Measurements from ENCODE around the gene CSMD2. TPM values are rescaled to one million over a fixed set of nuclear protein-coding genes. Genes with fewer than 3 reads are reported as not detected.

The CSMD2 gene
- polyA plus RNA-seq, 2 donors: 0.02 to 0.08 TPM

DNA sequence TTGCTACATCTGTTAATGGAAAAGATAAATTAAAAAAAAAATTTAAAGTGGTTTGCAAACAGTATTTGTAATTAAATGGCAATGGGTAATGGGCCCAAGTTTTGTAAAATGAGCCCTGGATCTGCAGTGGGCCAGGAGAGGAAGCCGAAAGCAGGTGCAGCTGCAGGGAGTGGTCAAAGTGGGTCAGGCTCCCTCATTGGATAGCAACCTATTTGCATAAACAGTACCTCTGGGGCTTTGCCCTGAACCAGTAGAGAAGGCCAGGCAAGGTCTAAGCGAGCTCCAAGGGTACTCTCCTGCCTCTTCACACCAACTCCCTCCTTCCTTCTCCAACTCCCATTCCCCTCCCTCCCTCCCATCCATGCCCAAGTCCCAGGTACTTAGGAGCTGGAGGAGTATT lies 162.2 kb downstream of the CSMD2 start:
- Histone ChIP-seq H3K9me3 (ENCODE audit: control insufficient read depth in 2 of 2, insufficient read depth in 1 of 2, low read depth in 1 of 2, low read length in 1 of 2) (no peaks in the 10 kb centered on the region), H3K4me3 (ENCODE audit: low read depth in 1 of 2, low read length in 2 of 2) (no peak overlapping the region), H3K4me1 (ENCODE audit: control insufficient read depth in 2 of 2, insufficient read depth in 2 of 2, low read length in 1 of 2) (no peaks in the 10 kb centered on the region), H3K36me3 (ENCODE audit: control insufficient read depth in 2 of 2, insufficient read depth in 2 of 2, low read length in 1 of 2) (no peaks in the 10 kb centered on the region), H3K27me3 (ENCODE audit: control insufficient read depth in 1 of 2, insufficient read depth in 2 of 2, low read length in 2 of 2) (no peaks in the 10 kb centered on the region), H3K27ac (ENCODE audit: low read depth in 2 of 2, low read length in 1 of 2) (no peak overlapping the region)
- 73 to 85% methylated on average over 2 of the region's 2 CpGs for WGBS, 2 donors

DNA sequence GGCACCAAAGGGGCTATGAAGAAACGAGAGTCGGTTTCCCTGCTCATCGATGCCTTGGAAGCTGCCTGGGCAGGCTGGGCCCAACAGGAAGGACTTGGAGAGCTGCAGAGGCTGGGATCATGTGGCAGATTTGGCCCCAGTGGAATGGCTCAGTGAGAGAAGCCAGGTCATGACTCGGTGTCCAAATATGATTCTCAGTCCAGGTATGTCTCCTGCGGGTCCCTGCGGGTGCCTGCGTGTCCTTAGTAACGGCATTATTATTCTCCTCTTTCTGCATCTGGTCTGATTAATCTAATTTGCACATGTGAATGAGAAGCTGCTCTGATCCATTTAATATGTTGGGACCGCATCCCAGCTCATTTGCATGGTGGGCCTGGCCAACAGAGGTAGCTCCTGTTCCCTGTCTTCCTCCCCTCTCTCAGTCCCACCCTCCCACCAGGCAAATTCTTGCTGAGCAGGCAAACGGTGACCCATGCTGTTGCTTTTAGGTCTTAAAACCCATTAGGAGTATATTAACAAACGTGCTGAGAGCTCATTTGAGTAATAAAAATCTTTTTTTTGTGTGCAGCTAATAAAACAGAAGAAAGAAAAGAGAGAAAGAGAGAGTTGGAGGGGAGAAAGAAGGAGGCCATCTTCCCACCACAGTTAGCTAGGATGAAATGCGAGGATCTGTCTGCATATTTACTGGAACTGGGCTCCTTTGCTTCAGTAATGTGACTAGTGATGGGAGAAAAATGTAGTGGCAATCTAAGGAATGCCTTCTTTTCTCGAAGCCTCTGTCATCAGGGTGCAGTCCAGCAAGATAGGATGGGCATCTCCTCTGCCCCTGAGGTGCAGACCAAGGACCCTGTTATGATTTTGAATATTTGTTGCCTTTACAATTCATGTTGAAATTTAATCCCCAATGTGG lies 167.6 kb downstream of the CSMD2 start:
- WGBS, 2 donors: 53 to 65% methylated on average over 13 of the region's 13 CpGs
- Histone ChIP-seq H3K4me3 (ENCODE audit: low read depth in 1 of 2, low read length in 2 of 2) (no peak overlapping the region), H3K9me3 (ENCODE audit: control insufficient read depth in 2 of 2, insufficient read depth in 1 of 2, low read depth in 1 of 2, low read length in 1 of 2) (no peaks in the 10 kb centered on the region), H3K36me3 (ENCODE audit: control insufficient read depth in 2 of 2, insufficient read depth in 2 of 2, low read length in 1 of 2) (no peaks in the 10 kb centered on the region), H3K27ac (ENCODE audit: low read depth in 2 of 2, low read length in 1 of 2) (no peak overlapping the region), H3K4me1 (ENCODE audit: control insufficient read depth in 2 of 2, insufficient read depth in 2 of 2, low read length in 1 of 2) (no peaks in the 10 kb centered on the region), H3K27me3 (ENCODE audit: control insufficient read depth in 1 of 2, insufficient read depth in 2 of 2, low read length in 2 of 2) (no peaks in the 10 kb centered on the region)

DNA sequence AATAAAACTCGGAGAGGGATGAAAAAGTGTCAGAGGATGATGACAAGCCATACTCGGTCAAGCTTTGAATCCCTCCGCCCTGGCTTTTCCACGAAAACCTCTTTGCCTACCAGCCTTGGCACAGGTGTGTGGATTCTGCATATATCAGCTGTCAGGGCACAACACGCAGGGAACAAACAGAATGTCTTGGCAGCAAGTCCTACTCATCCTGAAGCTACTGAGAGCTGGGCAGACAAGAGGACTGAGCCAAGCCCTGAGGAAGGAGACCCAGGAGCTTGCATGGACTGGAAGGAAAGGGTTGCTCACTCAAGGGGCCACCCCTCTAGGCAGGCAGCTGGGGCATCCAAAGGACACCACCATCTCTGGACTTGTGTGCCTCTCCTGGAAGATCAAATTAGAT lies 168.7 kb downstream of the CSMD2 start:
- no peak overlapping the region for H3K27ac ChIP-seq (ENCODE audit: low read depth in 2 of 2, low read length in 1 of 2)
- no peaks in the 10 kb centered on the region for H3K36me3 ChIP-seq (ENCODE audit: control insufficient read depth in 2 of 2, insufficient read depth in 2 of 2, low read length in 1 of 2)
- no peaks in the 10 kb centered on the region for H3K4me1 ChIP-seq (ENCODE audit: control insufficient read depth in 2 of 2, insufficient read depth in 2 of 2, low read length in 1 of 2)
- H3K9me3 ChIP-seq (ENCODE audit: control insufficient read depth in 2 of 2, insufficient read depth in 1 of 2, low read depth in 1 of 2, low read length in 1 of 2): no peaks in the 10 kb centered on the region
- no peaks in the 10 kb centered on the region for H3K27me3 ChIP-seq (ENCODE audit: control insufficient read depth in 1 of 2, insufficient read depth in 2 of 2, low read length in 2 of 2)
- WGBS, 2 donors: 52 to 60% methylated on average over 5 of the region's 5 CpGs
- no peak overlapping the region for H3K4me3 ChIP-seq (ENCODE audit: low read depth in 1 of 2, low read length in 2 of 2)

DNA sequence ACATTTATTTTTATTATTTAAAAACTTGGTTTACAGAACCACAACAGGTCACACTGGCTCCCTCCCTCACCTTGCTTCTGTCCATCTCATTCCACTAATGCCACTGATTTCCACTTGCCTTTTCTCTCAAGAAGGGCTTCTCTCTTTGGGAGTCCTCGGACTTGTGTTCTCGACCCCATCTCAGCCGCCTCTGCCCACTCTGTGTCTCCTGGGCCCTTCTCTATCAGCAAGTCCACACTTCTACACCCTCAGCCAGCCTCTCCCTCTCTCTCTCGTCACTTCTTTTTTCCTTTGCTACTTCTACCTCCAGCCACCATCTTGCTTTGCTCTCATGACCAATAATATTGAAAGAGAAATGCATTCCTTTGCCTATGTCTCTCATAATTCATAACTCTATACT lies 171.7 kb downstream of the CSMD2 start:
- Histone ChIP-seq H3K4me1 (ENCODE audit: control insufficient read depth in 2 of 2, insufficient read depth in 2 of 2, low read length in 1 of 2) (no peaks in the 10 kb centered on the region), H3K27ac (ENCODE audit: low read depth in 2 of 2, low read length in 1 of 2) (no peak overlapping the region), H3K36me3 (ENCODE audit: control insufficient read depth in 2 of 2, insufficient read depth in 2 of 2, low read length in 1 of 2) (no peaks in the 10 kb centered on the region), H3K27me3 (ENCODE audit: control insufficient read depth in 1 of 2, insufficient read depth in 2 of 2, low read length in 2 of 2) (peaks cover 0 to 1% of the 10 kb centered on the region in 2 donors), H3K9me3 (ENCODE audit: control insufficient read depth in 2 of 2, insufficient read depth in 1 of 2, low read depth in 1 of 2, low read length in 1 of 2) (no peaks in the 10 kb centered on the region), H3K4me3 (ENCODE audit: low read depth in 1 of 2, low read length in 2 of 2) (no peak overlapping the region)
- 88 to 91% methylated on average over 4 of the region's 4 CpGs for WGBS, 2 donors

DNA sequence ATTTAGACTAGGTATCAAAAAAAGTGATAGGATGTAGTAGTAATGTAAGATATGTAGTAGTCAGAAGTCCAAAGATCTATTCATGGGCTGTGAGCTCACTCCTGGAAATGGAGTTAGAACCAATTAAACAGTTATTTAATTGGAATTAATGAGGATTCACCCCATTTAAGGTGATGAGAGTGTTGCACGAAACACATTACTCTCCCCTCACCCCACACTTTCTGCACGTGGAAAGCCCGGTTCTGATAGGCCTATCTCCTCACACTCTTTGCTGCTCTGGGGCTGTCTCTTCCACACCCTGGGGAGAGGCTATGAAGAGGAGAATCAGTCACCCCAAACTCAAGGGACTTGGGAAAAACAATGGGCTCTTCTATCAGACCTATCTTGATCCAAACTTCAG lies 174.7 kb downstream of the CSMD2 start:
- H3K9me3 ChIP-seq (ENCODE audit: control insufficient read depth in 2 of 2, insufficient read depth in 1 of 2, low read depth in 1 of 2, low read length in 1 of 2): no peaks in the 10 kb centered on the region
- WGBS, 2 donors: 79 to 84% methylated on average over 3 of the region's 3 CpGs
- no peak overlapping the region for H3K4me3 ChIP-seq (ENCODE audit: low read depth in 1 of 2, low read length in 2 of 2)
- H3K27ac ChIP-seq (ENCODE audit: low read depth in 2 of 2, low read length in 1 of 2): no peak overlapping the region
- peaks cover 0 to 3% of the 10 kb centered on the region in 2 donors for H3K27me3 ChIP-seq (ENCODE audit: control insufficient read depth in 1 of 2, insufficient read depth in 2 of 2, low read length in 2 of 2)
- no peaks in the 10 kb centered on the region for H3K36me3 ChIP-seq (ENCODE audit: control insufficient read depth in 2 of 2, insufficient read depth in 2 of 2, low read length in 1 of 2)
- peaks cover 2 to 12% of the 10 kb centered on the region in 2 donors for H3K4me1 ChIP-seq (ENCODE audit: control insufficient read depth in 2 of 2, insufficient read depth in 2 of 2, low read length in 1 of 2)

DNA sequence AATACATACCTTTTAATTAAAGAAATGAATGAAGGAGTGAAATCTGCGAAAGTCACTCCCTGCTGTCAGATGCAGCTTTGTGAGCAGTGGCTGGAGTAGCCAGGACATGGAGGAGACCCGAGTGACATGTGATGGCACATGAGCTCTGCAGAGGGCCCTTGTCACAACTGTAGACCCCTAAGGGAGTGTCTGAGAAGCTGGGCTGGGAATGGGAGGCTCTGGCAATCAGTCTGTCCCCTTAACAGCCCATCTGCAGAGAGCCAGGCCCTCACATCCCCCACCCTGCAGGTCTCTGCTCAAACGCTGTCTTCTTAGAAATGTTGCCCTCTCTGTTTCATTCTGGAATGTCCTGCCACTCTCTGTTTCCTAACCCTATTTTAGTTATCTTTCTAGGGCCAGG lies 176.9 kb downstream of the CSMD2 start:
- 75 to 88% methylated on average over 3 of the region's 3 CpGs for WGBS, 2 donors
- Histone ChIP-seq H3K9me3 (ENCODE audit: control insufficient read depth in 2 of 2, insufficient read depth in 1 of 2, low read depth in 1 of 2, low read length in 1 of 2) (peaks cover 0 to 2% of the 10 kb centered on the region in 2 donors), H3K4me1 (ENCODE audit: control insufficient read depth in 2 of 2, insufficient read depth in 2 of 2, low read length in 1 of 2) (peaks cover 2 to 13% of the 10 kb centered on the region in 2 donors), H3K27me3 (ENCODE audit: control insufficient read depth in 1 of 2, insufficient read depth in 2 of 2, low read length in 2 of 2) (peaks cover 0 to 3% of the 10 kb centered on the region in 2 donors), H3K36me3 (ENCODE audit: control insufficient read depth in 2 of 2, insufficient read depth in 2 of 2, low read length in 1 of 2) (no peaks in the 10 kb centered on the region), H3K4me3 (ENCODE audit: low read depth in 1 of 2, low read length in 2 of 2) (no peak overlapping the region), H3K27ac (ENCODE audit: low read depth in 2 of 2, low read length in 1 of 2) (no peak overlapping the region)

DNA sequence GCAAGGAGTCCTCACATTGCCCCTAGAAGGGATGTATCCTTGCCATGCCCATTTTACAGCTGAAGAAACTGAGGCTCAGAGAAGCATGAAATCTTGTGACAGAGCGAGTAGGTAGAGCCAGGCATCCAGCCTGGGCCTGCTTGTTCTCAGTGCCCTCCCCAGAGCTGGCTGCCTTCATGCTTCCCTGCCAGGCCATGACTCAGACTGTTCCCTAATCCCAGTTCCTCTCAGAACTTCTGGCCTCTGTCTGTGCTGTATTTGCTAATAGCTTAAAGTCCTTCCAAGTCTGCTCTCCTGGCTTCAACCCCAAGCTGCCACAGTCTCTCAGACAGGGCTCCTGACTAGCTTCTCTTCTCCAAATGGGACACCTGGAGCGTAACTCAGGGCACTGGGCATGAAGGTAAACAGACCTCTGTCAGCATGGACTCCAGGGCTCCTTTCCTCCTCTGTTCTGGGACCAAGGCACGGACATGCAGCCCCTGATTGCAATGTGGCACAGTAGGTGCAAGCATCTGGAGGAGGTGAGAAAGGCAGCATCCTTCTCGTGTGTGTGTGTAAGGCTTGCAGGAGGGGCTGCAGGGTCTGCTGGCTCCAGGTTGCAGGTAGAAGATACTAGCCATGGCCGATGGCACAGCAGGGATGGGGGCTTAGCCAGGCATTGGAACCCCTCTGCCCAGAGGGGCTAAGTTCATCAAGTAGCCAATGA lies 178.5 kb downstream of the CSMD2 start:
- WGBS, 2 donors: 35 to 56% methylated on average over 5 of the region's 5 CpGs
- Histone ChIP-seq H3K27ac (ENCODE audit: low read depth in 2 of 2, low read length in 1 of 2) (no peak overlapping the region), H3K27me3 (ENCODE audit: control insufficient read depth in 1 of 2, insufficient read depth in 2 of 2, low read length in 2 of 2) (peaks cover 0 to 3% of the 10 kb centered on the region in 2 donors)

DNA sequence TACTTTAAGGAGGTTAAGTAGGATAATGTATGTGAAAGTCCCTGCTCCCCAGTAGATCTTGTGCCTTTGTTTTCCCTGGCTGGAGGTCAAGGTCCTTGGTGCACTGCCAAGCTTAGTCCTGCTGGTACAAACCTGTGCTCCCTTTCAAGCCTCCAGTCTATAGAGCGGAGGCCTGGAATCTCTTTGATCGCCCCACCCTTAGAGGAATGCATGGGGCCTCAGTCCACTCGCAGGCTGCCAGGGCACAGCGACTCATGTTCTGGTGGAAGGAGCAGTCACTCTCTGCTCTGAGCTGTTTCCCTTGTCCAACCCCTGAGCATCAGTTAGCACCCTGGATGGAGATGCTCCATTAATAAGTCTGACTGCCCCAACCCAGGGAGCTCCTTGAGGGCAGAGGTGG lies 179.4 kb downstream of the CSMD2 start:
- no peaks in the 10 kb centered on the region for H3K36me3 ChIP-seq (ENCODE audit: control insufficient read depth in 2 of 2, insufficient read depth in 2 of 2, low read length in 1 of 2)
- peaks cover 0 to 3% of the 10 kb centered on the region in 2 donors for H3K27me3 ChIP-seq (ENCODE audit: control insufficient read depth in 1 of 2, insufficient read depth in 2 of 2, low read length in 2 of 2)
- 43 to 55% methylated on average over 4 of the region's 4 CpGs for WGBS, 2 donors
- peaks cover 0 to 2% of the 10 kb centered on the region in 2 donors for H3K9me3 ChIP-seq (ENCODE audit: control insufficient read depth in 2 of 2, insufficient read depth in 1 of 2, low read depth in 1 of 2, low read length in 1 of 2)
- H3K4me1 ChIP-seq (ENCODE audit: control insufficient read depth in 2 of 2, insufficient read depth in 2 of 2, low read length in 1 of 2): peaks cover 2 to 13% of the 10 kb centered on the region in 2 donors
- H3K27ac ChIP-seq (ENCODE audit: low read depth in 2 of 2, low read length in 1 of 2): no peak overlapping the region
- H3K4me3 ChIP-seq (ENCODE audit: low read depth in 1 of 2, low read length in 2 of 2): no peak overlapping the region

More for the DNA sequence above, 178.5 kb downstream of the CSMD2 start:
- Histone ChIP-seq H3K4me3 (ENCODE audit: low read depth in 1 of 2, low read length in 2 of 2) (no peak overlapping the region), H3K9me3 (ENCODE audit: control insufficient read depth in 2 of 2, insufficient read depth in 1 of 2, low read depth in 1 of 2, low read length in 1 of 2) (peaks cover 0 to 2% of the 10 kb centered on the region in 2 donors), H3K36me3 (ENCODE audit: control insufficient read depth in 2 of 2, insufficient read depth in 2 of 2, low read length in 1 of 2) (no peaks in the 10 kb centered on the region), H3K4me1 (ENCODE audit: control insufficient read depth in 2 of 2, insufficient read depth in 2 of 2, low read length in 1 of 2) (peaks cover 2 to 13% of the 10 kb centered on the region in 2 donors)

DNA sequence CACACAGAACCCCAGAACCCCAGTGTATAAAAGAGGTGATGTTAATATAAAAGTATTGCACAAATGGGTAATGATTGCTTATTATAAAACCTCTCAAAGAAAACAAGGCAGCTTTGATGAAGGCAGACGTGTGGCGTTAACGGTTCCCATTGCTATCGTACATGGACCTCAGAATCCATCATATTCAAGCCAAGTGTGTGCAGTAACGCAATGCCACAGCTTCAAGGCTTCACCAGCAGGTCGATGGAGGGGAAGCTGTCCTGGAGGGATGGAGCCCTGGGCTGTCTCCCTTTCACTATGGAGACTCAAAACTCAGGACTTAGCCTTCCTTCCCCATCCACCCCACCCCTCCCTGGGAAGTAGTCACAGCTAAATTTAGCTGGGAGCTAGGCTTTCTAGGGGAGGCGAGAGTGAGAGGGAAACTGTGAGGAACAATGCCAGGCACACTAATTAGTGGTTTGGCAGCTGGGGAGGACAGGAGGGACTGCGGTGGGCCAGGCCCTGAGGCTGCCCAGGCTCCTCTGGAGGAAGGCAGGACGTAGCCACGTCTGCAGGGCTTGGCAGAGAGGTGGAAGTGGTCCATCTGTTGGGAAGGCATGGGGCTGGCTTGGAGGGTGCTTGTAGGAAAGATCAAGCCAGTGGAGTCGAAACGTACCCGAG lies 180.0 kb downstream of the CSMD2 start:
- peaks cover 0 to 2% of the 10 kb centered on the region in 2 donors for H3K9me3 ChIP-seq (ENCODE audit: control insufficient read depth in 2 of 2, insufficient read depth in 1 of 2, low read depth in 1 of 2, low read length in 1 of 2)
- WGBS, 2 donors: 30 to 48% methylated on average over 13 of the region's 13 CpGs
- peaks cover 0 to 3% of the 10 kb centered on the region in 2 donors for H3K27me3 ChIP-seq (ENCODE audit: control insufficient read depth in 1 of 2, insufficient read depth in 2 of 2, low read length in 2 of 2)
- H3K36me3 ChIP-seq (ENCODE audit: control insufficient read depth in 2 of 2, insufficient read depth in 2 of 2, low read length in 1 of 2): no peaks in the 10 kb centered on the region
- H3K27ac ChIP-seq (ENCODE audit: low read depth in 2 of 2, low read length in 1 of 2): no peak overlapping the region
- H3K4me3 ChIP-seq (ENCODE audit: low read depth in 1 of 2, low read length in 2 of 2): no peak overlapping the region
- H3K4me1 ChIP-seq (ENCODE audit: control insufficient read depth in 2 of 2, insufficient read depth in 2 of 2, low read length in 1 of 2): peaks cover 2 to 13% of the 10 kb centered on the region in 2 donors
